COLO829 (cell line): ENCODE results near the gene CPZ.
A peak's percentile ranks its signal among the peaks of the same experiment; 100 is the strongest.

Experiments
- DNase-seq: peaks from one replicate; pipeline ENCODE4 v3.0.0; 2012; ENCODE audit warnings: low spot score

The CPZ gene

GRCh38 chr4:8595237-8596087 is 2.9 kb downstream of the CPZ start:
- DNase-seq = no peak

- no peak for DNase-seq
Measured at GRCh38 chr4:8596891-8597290, 4.3 kb downstream of the CPZ start.

GRCh38 chr4:8597319-8597718 is 4.8 kb downstream of the CPZ start:
- no peak for DNase-seq

- no peak for DNase-seq
Measured at GRCh38 chr4:8597791-8598190, 5.2 kb downstream of the CPZ start.

- DNase-seq = no peak
Measured at GRCh38 chr4:8598391-8599090, 6.0 kb downstream of the CPZ start.

GRCh38 chr4:8599091-8599460 is 6.5 kb downstream of the CPZ start:
- no peak for DNase-seq

GRCh38 chr4:8599657-8600056 is 7.1 kb downstream of the CPZ start:
- no peak for DNase-seq

- no peak for DNase-seq
Measured at GRCh38 chr4:8600266-8600665, 7.7 kb downstream of the CPZ start.

- DNase-seq = no peak
Measured at GRCh38 chr4:8600686-8601085, 8.1 kb downstream of the CPZ start.

GRCh38 chr4:8601086-8601485 is 8.5 kb downstream of the CPZ start:
- no peak for DNase-seq

- no peak for DNase-seq
Measured at GRCh38 chr4:8601556-8601955, 9.0 kb downstream of the CPZ start.

- DNase-seq = no peak
Measured at GRCh38 chr4:8602686-8603430, 10.3 kb downstream of the CPZ start.

- DNase-seq = no peak
Measured at GRCh38 chr4:8603931-8604330, 11.4 kb downstream of the CPZ start.

GRCh38 chr4:8605289-8605688 is 12.7 kb downstream of the CPZ start:
- no peak for DNase-seq

GRCh38 chr4:8606476-8606875 is 13.9 kb downstream of the CPZ start:
- DNase-seq = no peak

GRCh38 chr4:8606966-8607365 is 14.4 kb downstream of the CPZ start:
- DNase-seq = no peak

GRCh38 chr4:8607603-8608481 is 15.3 kb downstream of the CPZ start:
- DNase-seq = peak; percentile 5

GRCh38 chr4:8608714-8609391 is 16.3 kb downstream of the CPZ start:
- no peak for DNase-seq

GRCh38 chr4:8609406-8609805 is 16.8 kb downstream of the CPZ start:
- no peak for DNase-seq

GRCh38 chr4:8609824-8610350 is 17.3 kb downstream of the CPZ start:
- no peak for DNase-seq
